Activated CD8-positive, alpha-beta T cell treated with anti-CD3 and anti-CD28 coated beads, Interleukin-2, amount 10 ng/mL, durations not matched to agents 7 days and 5 days (primary cell): ENCODE data around the gene RSPH3. TPM values are rescaled to one million over a fixed set of nuclear protein-coding genes. Genes with fewer than 3 reads are reported as not detected.

Experiments used
- ATAC-seq: fragments of 150-1000 bp; cut with Tn5 transposase; one replicate; pipeline ENCODE4 v1.10.0; 2021; ENCODE audit warnings: moderate library complexity
- CTCF ChIA-PET: fragments of 350-600 bp; sonication (Branson Sonifier 250); formaldehyde crosslinking; loops from one replicate; lab custom pipeline; 2021; ENCODE audit warnings: antibody characterized with exemption; lab: Charles Lee
- POLR2A ChIA-PET: fragments of 350-600 bp; sonication (Branson Sonifier 250); formaldehyde crosslinking; loops from one replicate; lab custom pipeline; 2021; ENCODE audit warnings: antibody characterized with exemption; lab: Charles Lee
- DNase-seq: peaks from one replicate; pipeline ENCODE4 v3.0.0-alpha.2; 2020
- H3K27ac Mint-ChIP-seq: one replicate; pipeline ENCODE4 v1.8.0; 2021; ENCODE audit warnings: mild to moderate bottlenecking, mixed read lengths
- H3K27me3 Mint-ChIP-seq: one replicate; pipeline ENCODE4 v1.8.0; 2021; ENCODE audit warnings: low read depth, mixed read lengths
- H3K36me3 Mint-ChIP-seq: one replicate; pipeline ENCODE4 v1.8.0; 2021; ENCODE audit warnings: low read depth, mixed read lengths
- H3K4me1 Mint-ChIP-seq: one replicate; pipeline ENCODE4 v1.8.0; 2021; ENCODE audit warnings: low read depth, mixed read lengths
- H3K4me3 Mint-ChIP-seq: one replicate; pipeline ENCODE4 v1.8.0; 2021; ENCODE audit warnings: mild to moderate bottlenecking, mixed read lengths
- H3K9me3 Mint-ChIP-seq: one replicate; pipeline ENCODE4 v1.8.0; 2022; ENCODE audit warnings: mixed read lengths; ENCODE audit not compliant: insufficient read depth
- total RNA-seq, 2 experiments: library from RNA; stranded (reverse); gene quantifications; one replicate each; pipeline ENCODE4 v1.2.3, GENCODE V29; 2021

The RSPH3 gene
- total RNA-seq, 2 experiments from 2014 or later: 1.4 TPM

- Mint-ChIP-seq H3K36me3 (no peaks in the 10 kb centered on the region), H3K4me1 (no peaks in the 10 kb centered on the region), H3K9me3 (no peaks in the 10 kb centered on the region), H3K4me3 (no peak overlapping the region), H3K27me3 (peaks cover 2% of the 10 kb centered on the region), H3K27ac (no peak overlapping the region)
- CTCF ChIA-PET: no interaction called here
- ATAC-seq (no peak), DNase-seq (no peak)
- POLR2A ChIA-PET: no interaction called here
These were observed 73.6 kb downstream of the RSPH3 start for GRCh38 chr6:158926414-158926813.

GRCh38 chr6:158924499-158925455 is 75.2 kb downstream of the RSPH3 start:
- ChIA-PET POLR2A (interaction anchor here (0.9 to 1.2 kb wide), 2 partner anchors 55 to 106 kb away, joined by 3 read pairs; partner anchors contain the start of gene EZR), CTCF (no interaction called here)
- ATAC-seq: no peak
- H3K36me3 Mint-ChIP-seq: no peaks in the 10 kb centered on the region
- DNase-seq: no peak
- peaks cover 2% of the 10 kb centered on the region for H3K27me3 Mint-ChIP-seq
- no peak overlapping the region for H3K27ac Mint-ChIP-seq
- no peaks in the 10 kb centered on the region for H3K9me3 Mint-ChIP-seq
- H3K4me3 Mint-ChIP-seq: no peak overlapping the region
- no peaks in the 10 kb centered on the region for H3K4me1 Mint-ChIP-seq

GRCh38 chr6:158923805-158924498 is 76.0 kb downstream of the RSPH3 start:
- Mint-ChIP-seq H3K4me3 (no peak overlapping the region), H3K27me3 (peaks cover 2% of the 10 kb centered on the region), H3K36me3 (no peaks in the 10 kb centered on the region), H3K27ac (no peak overlapping the region), H3K4me1 (no peaks in the 10 kb centered on the region), H3K9me3 (no peaks in the 10 kb centered on the region)
- ChIA-PET POLR2A (interaction anchor here (0.6 kb wide), 1 partner anchor 54 kb away, joined by 3 read pairs; no protein-coding TSS in a partner anchor), CTCF (no interaction called here)
- ATAC-seq (no peak), DNase-seq (no peak)

Other genes starting within 250 kb of the RSPH3 start
- gene EZR, start 180.8 kb downstream of the RSPH3 start, total RNA-seq: 100 to 1,000 TPM; 177 to 180 TPM
- 10 to 100 TPM; 64.5 to 67.0 TPM for gene TAGAP, start 44.8 kb upstream of the RSPH3 start, total RNA-seq
- gene FNDC1, start 169.2 kb upstream of the RSPH3 start, total RNA-seq: not detected